ENCODE measurements around the gene FOXJ2.

GRCh38 chr12:8032242-8033152, at the start of gene FOXJ2:
- TF ChIP-seq EP300 (IDR thresholded peaks at IDR 0.05), result no peak
- TF ChIP-seq, protein P1, sequence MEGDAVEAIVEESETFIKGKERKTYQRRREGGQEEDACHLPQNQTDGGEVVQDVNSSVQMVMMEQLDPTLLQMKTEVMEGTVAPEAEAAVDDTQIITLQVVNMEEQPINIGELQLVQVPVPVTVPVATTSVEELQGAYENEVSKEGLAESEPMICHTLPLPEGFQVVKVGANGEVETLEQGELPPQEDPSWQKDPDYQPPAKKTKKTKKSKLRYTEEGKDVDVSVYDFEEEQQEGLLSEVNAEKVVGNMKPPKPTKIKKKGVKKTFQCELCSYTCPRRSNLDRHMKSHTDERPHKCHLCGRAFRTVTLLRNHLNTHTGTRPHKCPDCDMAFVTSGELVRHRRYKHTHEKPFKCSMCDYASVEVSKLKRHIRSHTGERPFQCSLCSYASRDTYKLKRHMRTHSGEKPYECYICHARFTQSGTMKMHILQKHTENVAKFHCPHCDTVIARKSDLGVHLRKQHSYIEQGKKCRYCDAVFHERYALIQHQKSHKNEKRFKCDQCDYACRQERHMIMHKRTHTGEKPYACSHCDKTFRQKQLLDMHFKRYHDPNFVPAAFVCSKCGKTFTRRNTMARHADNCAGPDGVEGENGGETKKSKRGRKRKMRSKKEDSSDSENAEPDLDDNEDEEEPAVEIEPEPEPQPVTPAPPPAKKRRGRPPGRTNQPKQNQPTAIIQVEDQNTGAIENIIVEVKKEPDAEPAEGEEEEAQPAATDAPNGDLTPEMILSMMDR (IDR thresholded peaks at IDR 0.05), result no peak
